Activated CD4-positive, CD25-positive, alpha-beta regulatory T cell (primary cell): ENCODE measurements around the gene CLIC2.

Experiments
- DNase-seq, 4 experiments: peaks; one replicate each; lab custom pipeline; 2025; lab: John Stamatoyannopoulos, UW

Gene CLIC2

GRCh38 chrX:155262970-155263754, 71.3 kb downstream of the CLIC2 start:
- no peak for DNase-seq

GRCh38 chrX:155259752-155260151, 74.7 kb downstream of the CLIC2 start:
- no peak for DNase-seq

- no peak for DNase-seq
Measured at GRCh38 chrX:155251391-155251790, 83.0 kb downstream of the CLIC2 start.

GRCh38 chrX:155247497-155247896, 86.9 kb downstream of the CLIC2 start:
- DNase-seq: no peak

- DNase-seq: no peak
Measured at GRCh38 chrX:155246748-155247147, 87.7 kb downstream of the CLIC2 start.

GRCh38 chrX:155242300-155242699, 92.1 kb downstream of the CLIC2 start:
- no peak for DNase-seq

- DNase-seq: no peak
Measured at GRCh38 chrX:155237719-155238118, 96.7 kb downstream of the CLIC2 start.

- DNase-seq: no peak
Measured at GRCh38 chrX:155235891-155236290, 98.5 kb downstream of the CLIC2 start.

- DNase-seq: no peak
Measured at GRCh38 chrX:155231163-155231562, 103.3 kb downstream of the CLIC2 start.
